ENCODE measurements around the gene PHACTR1.

PHACTR1 gene

DNA sequence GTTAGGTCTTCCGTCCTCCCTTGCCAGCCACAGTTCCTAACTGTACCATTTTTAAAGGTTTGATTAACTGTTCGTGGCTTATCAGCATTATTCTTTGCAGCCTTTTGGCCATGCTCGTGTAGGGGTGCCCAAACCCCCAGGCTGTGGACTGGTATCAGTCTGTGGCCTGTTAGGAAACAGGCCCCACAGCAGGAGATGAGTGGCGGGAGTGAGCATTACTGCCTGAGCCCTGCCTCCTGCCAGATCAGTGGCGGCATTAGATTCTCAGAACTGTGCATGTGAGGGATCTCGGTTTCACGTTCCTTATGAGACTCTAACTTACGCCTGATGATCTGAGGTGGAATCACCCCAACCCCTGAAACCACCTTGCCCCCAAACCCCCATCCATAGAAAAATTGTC, 532.4 kb downstream of the PHACTR1 start:
- ChIA-PET CTCF (no interaction called here), POLR2A (no interaction called here)
- H3K4me3 ChIP-seq (ENCODE audit: low read depth, low read length), result no peak overlapping the region
- no peak for DNase-seq (ENCODE audit: low read depth, low spot score)
- TF ChIP-seq, protein P1, sequence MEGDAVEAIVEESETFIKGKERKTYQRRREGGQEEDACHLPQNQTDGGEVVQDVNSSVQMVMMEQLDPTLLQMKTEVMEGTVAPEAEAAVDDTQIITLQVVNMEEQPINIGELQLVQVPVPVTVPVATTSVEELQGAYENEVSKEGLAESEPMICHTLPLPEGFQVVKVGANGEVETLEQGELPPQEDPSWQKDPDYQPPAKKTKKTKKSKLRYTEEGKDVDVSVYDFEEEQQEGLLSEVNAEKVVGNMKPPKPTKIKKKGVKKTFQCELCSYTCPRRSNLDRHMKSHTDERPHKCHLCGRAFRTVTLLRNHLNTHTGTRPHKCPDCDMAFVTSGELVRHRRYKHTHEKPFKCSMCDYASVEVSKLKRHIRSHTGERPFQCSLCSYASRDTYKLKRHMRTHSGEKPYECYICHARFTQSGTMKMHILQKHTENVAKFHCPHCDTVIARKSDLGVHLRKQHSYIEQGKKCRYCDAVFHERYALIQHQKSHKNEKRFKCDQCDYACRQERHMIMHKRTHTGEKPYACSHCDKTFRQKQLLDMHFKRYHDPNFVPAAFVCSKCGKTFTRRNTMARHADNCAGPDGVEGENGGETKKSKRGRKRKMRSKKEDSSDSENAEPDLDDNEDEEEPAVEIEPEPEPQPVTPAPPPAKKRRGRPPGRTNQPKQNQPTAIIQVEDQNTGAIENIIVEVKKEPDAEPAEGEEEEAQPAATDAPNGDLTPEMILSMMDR (IDR thresholded peaks at IDR 0.05; ENCODE audit: insufficient read depth, low read length, missing control alignments), result no peak

DNA sequence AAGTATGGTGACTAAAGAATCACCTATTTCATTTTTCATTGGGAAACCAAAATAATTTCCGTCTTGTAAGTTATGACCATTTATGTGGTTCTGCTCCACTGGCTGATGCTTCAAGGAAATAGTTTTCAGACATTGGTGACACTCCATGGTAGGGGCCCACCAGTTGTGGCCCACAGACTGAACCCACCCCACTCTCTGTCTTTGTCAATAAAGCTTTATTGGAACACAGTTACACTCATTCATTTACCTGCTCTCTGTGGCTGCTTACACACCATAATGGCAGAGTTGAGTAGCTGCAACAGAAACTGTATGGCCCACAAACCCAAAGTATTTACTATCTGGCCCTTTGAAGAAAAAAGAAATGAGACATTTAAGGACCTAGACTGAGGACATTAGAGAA, 533.2 kb downstream of the PHACTR1 start:
- POLR2A ChIA-PET, result no interaction called here
- no peak for DNase-seq (ENCODE audit: low read depth, low spot score)
- CTCF ChIA-PET, result no interaction called here
- H3K4me3 ChIP-seq (ENCODE audit: low read depth, low read length), result no peak overlapping the region
- TF ChIP-seq, protein P1 (IDR thresholded peaks at IDR 0.05; ENCODE audit: insufficient read depth, low read length, missing control alignments), result no peak

DNA sequence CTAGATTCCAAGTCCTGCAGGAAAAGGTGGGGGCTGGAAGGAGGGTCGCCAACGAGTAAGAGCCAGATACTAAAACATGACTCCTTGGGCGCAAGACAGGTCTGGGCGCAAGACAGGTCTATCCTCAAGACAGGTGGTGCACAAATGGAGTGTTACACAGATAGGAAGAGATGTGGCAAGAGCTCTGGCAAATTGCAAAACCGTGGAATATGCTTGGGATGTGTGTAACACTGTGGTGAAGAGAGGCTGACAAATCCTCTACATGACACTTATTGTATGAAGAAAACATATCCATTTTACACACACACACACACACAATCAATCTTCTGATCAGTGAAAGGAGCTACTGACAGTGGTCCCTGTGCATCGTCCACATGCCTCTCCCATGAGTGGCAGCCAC, 534.1 kb downstream of the PHACTR1 start:
- no peak overlapping the region for H3K4me3 ChIP-seq (ENCODE audit: low read depth, low read length)
- POLR2A ChIA-PET, result interaction anchor here (0.6 kb wide), 1 partner anchor 19 kb away, joined by 3 read pairs; no protein-coding TSS in a partner anchor
- TF ChIP-seq, protein P1 (IDR thresholded peaks at IDR 0.05; ENCODE audit: insufficient read depth, low read length, missing control alignments), result no peak
- CTCF ChIA-PET, result no interaction called here
- no peak for DNase-seq (ENCODE audit: low read depth, low spot score)

DNA sequence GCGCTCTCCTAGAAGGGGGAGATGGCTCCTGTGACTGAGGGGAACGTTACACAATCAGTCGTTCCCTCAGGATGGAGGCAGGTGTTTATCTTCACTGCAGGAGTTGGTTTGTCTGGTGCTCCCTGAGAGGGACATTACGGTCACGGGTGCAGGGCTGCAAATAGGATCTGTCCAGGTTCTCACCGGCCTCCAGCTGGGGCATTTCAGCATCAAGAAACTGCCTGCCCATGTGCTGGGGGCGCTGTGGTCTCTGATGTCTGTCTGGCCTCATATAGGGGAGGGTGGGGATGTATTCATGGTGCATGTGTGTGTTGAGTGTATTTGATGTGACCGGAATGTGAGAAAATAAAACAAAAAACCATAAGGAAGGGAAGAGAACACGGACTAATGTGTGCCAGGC, 534.7 kb downstream of the PHACTR1 start:
- no peak for DNase-seq (ENCODE audit: low read depth, low spot score)
- ChIA-PET POLR2A (interaction anchor here (0.6 kb wide), 1 partner anchor 18 kb away, joined by 3 read pairs; no protein-coding TSS in a partner anchor), CTCF (no interaction called here)
- H3K4me3 ChIP-seq (ENCODE audit: low read depth, low read length), result no peak overlapping the region
- TF ChIP-seq, protein P1 (IDR thresholded peaks at IDR 0.05; ENCODE audit: insufficient read depth, low read length, missing control alignments), result no peak

DNA sequence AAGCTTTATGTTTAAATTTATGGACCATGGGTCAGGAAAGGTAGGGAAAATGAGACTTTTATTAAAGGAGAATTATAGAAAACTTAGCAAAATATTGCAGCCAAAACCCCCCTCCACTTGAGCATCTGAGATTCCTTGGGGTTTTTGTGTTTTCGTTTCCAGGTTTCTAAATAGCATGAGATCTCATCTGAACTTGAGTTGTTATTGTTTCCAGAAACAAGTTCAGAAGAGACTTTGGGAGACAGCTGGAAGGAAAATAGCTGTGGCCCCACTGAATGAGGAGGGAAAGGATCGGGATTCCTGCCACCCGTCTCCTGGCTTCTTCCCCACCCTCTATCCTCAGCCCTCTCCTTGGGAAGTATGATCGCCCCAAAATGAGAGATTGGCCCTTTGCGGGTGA, 536.2 kb downstream of the PHACTR1 start:
- TF ChIP-seq, protein P1 (IDR thresholded peaks at IDR 0.05; ENCODE audit: insufficient read depth, low read length, missing control alignments), result no peak
- CTCF ChIA-PET, result no interaction called here
- no peak overlapping the region for H3K4me3 ChIP-seq (ENCODE audit: low read depth, low read length)
- POLR2A ChIA-PET, result no interaction called here
- DNase-seq (ENCODE audit: low read depth, low spot score), result no peak

DNA sequence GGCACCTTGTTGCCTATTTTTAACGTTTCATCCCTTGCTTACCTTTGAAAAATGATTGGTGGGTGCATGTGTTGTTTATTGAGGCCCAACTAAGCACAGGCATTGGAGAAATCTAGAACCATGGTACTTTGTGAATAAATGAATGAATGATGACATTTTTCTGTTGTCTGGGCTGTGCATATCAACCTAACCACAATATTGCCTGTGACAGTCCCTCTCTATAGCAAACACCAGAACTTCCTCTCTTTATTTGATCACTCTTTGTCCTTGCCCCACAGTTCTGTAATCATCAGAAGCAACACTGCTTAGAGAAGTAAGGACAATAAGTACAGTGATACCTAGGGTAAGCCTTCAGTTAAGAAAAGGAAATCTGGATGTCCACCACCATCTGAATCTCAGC, 536.7 kb downstream of the PHACTR1 start:
- DNase-seq (ENCODE audit: low read depth, low spot score), result no peak
- TF ChIP-seq, protein P1 (IDR thresholded peaks at IDR 0.05; ENCODE audit: insufficient read depth, low read length, missing control alignments), result no peak
- H3K4me3 ChIP-seq (ENCODE audit: low read depth, low read length), result no peak overlapping the region
- ChIA-PET POLR2A (no interaction called here), CTCF (no interaction called here)
